ENCODE data around the gene C17orf107. TPM values are rescaled to one million over a fixed set of nuclear protein-coding genes. Genes with fewer than 3 reads are reported as not detected.

C17orf107 gene
- total RNA-seq, 1 donor from 2014 or later = 3.7 TPM

GRCh38 chr17:4895121-4895520 lies 4.2 kb upstream of the C17orf107 start:
- no peak overlapping the region for H3K27ac Mint-ChIP-seq
- H3K27me3 Mint-ChIP-seq = peaks cover 9% of the 10 kb centered on the region
- no peak for TF ChIP-seq CTCF (IDR thresholded peaks at IDR 0.05; ENCODE audit: unreplicated experiment)
- DNase-seq (ENCODE audit: low spot score, unreplicated experiment) = no peak
- H3K4me1 Mint-ChIP-seq (ENCODE audit: low read depth) = no peaks in the 10 kb centered on the region
- H3K4me3 Mint-ChIP-seq (ENCODE audit: low read depth) = no peak overlapping the region
- H3K9me3 Mint-ChIP-seq (ENCODE audit: low read depth) = no peaks in the 10 kb centered on the region
- H3K36me3 Mint-ChIP-seq (ENCODE audit: insufficient read depth) = peaks cover 8% of the 10 kb centered on the region

DNA sequence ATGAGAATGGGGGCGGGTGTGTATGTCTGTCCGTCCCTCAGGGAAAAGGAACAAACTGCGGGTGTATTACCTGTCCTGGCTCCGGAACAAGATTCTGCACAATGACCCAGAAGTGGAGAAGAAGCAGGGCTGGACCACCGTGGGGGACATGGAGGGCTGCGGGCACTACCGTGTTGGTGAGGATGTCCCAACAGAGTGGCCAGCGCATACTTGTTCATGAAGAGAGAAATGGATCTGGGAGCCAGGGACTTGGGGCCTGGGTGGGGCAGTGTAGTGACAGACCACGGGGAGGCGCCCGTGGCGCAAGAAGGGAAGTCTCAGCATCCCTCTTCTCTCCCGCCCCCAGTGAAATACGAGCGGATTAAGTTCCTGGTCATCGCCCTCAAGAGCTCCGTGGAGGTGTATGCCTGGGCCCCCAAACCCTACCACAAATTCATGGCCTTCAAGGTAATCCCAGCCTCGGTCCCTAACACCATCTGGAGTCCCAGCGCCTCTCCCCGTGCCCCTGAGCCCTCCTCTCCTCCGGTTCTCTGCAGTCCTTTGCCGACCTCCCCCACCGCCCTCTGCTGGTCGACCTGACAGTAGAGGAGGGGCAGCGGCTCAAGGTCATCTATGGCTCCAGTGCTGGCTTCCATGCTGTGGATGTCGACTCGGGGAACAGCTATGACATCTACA lies 3.5 kb upstream of the C17orf107 start:
- TF ChIP-seq CTCF (IDR thresholded peaks at IDR 0.05; ENCODE audit: unreplicated experiment) = peak; percentile 12
- peaks cover 6% of the 10 kb centered on the region for H3K36me3 Mint-ChIP-seq (ENCODE audit: insufficient read depth)
- no peak for DNase-seq (ENCODE audit: low spot score, unreplicated experiment)
- H3K4me1 Mint-ChIP-seq (ENCODE audit: low read depth) = no peaks in the 10 kb centered on the region
- no peak overlapping the region for H3K27ac Mint-ChIP-seq
- no peaks in the 10 kb centered on the region for H3K9me3 Mint-ChIP-seq (ENCODE audit: low read depth)
- no peak overlapping the region for H3K4me3 Mint-ChIP-seq (ENCODE audit: low read depth)
- peaks cover 9% of the 10 kb centered on the region for H3K27me3 Mint-ChIP-seq

DNA sequence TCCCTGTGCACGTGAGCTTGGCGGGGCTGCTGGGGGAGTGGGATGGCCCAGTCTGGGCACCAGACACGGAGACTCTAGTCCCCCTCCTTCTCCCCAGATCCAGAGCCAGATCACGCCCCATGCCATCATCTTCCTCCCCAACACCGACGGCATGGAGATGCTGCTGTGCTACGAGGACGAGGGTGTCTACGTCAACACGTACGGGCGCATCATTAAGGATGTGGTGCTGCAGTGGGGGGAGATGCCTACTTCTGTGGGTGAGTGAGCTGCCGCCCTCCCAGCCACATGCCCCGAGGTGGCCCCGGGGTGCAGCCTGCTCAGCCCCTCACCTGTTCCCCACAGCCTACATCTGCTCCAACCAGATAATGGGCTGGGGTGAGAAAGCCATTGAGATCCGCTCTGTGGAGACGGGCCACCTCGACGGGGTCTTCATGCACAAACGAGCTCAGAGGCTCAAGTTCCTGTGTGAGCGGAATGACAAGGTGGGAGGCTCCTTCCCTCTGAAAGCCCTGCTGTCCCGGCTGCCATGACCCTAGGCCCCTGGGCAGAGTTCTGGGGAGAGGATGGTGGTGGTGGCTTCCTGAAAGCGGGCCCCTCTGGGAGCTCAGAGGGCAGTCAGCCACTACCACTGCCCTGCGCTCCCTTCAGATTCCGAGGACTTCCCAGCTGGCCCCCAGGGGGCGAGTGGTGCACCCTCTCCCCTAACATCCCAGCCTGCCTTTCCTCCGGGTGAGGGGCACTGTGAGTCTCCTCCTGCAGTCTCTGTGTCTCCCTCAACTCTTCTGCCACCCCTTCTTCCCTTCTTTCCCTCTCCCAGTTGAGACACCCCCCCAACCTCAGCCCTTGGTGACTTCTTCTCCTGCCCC lies 2.8 kb upstream of the C17orf107 start:
- Mint-ChIP-seq H3K36me3 (ENCODE audit: insufficient read depth) (peaks cover 6% of the 10 kb centered on the region), H3K27ac (no peak overlapping the region), H3K4me1 (ENCODE audit: low read depth) (no peaks in the 10 kb centered on the region), H3K4me3 (ENCODE audit: low read depth) (no peak overlapping the region), H3K9me3 (ENCODE audit: low read depth) (no peaks in the 10 kb centered on the region), H3K27me3 (peaks cover 9% of the 10 kb centered on the region)
- DNase-seq (ENCODE audit: low spot score, unreplicated experiment) = no peak
- no peak for TF ChIP-seq CTCF (IDR thresholded peaks at IDR 0.05; ENCODE audit: unreplicated experiment)

GRCh38 chr17:4897198-4897687 lies 2.1 kb upstream of the C17orf107 start:
- TF ChIP-seq CTCF (IDR thresholded peaks at IDR 0.05; ENCODE audit: unreplicated experiment) = no peak
- H3K36me3 Mint-ChIP-seq (ENCODE audit: insufficient read depth) = peaks cover 6% of the 10 kb centered on the region

GRCh38 chr17:4897785-4898184 lies 1.6 kb upstream of the C17orf107 start:
- Mint-ChIP-seq H3K4me3 (ENCODE audit: low read depth) (no peak overlapping the region), H3K9me3 (ENCODE audit: low read depth) (no peaks in the 10 kb centered on the region), H3K36me3 (ENCODE audit: insufficient read depth) (peaks cover 6% of the 10 kb centered on the region), H3K27me3 (peaks cover 15% of the 10 kb centered on the region), H3K27ac (no peak overlapping the region), H3K4me1 (ENCODE audit: low read depth) (no peaks in the 10 kb centered on the region)
- no peak for DNase-seq (ENCODE audit: low spot score, unreplicated experiment)
- no peak for TF ChIP-seq CTCF (IDR thresholded peaks at IDR 0.05; ENCODE audit: unreplicated experiment)

More at GRCh38 chr17:4897198-4897687, 2.1 kb upstream of the C17orf107 start:
- peaks cover 10% of the 10 kb centered on the region for H3K27me3 Mint-ChIP-seq
- no peaks in the 10 kb centered on the region for H3K4me1 Mint-ChIP-seq (ENCODE audit: low read depth)
- no peaks in the 10 kb centered on the region for H3K9me3 Mint-ChIP-seq (ENCODE audit: low read depth)
- no peak overlapping the region for H3K27ac Mint-ChIP-seq
- no peak overlapping the region for H3K4me3 Mint-ChIP-seq (ENCODE audit: low read depth)
- no peak for DNase-seq (ENCODE audit: low spot score, unreplicated experiment)

Measured in progenitor cell of endocrine pancreas (in vitro differentiated cells).